Measurements from ENCODE around the gene NTNG2. TPM values are rescaled to one million over a fixed set of nuclear protein-coding genes. Genes with fewer than 3 reads are reported as not detected.

NTNG2 gene
- total RNA-seq, 3 donors from 2014 or later: under 0.01 to 1.9 (median 0.29) TPM

GRCh38 chr9:132160802-132161742, 786 bp upstream of the NTNG2 start:
- no peaks in the 10 kb centered on the region for H3K36me3 ChIP-seq
- H3K27me3 ChIP-seq: peaks cover 11 to 66% of the 10 kb centered on the region in 2 donors
- peaks cover 9 to 13% of the 10 kb centered on the region in 2 donors for H3K4me1 ChIP-seq
- H3K27ac ChIP-seq: no peak overlapping the region
- intact Hi-C loops (cut with DNase I; ENCODE audit: low total_unique reads): no loop called here
- TF ChIP-seq POLR2AphosphoS5 (IDR thresholded peaks at IDR 0.05) (no peak), POLR2A (IDR thresholded peaks at IDR 0.05) (no peak), CTCF (IDR thresholded peaks at IDR 0.05) (no peak)
- H3K9me3 ChIP-seq: no peaks in the 10 kb centered on the region
- DNase-seq (ENCODE audit: low spot score in 2 of 2): no peak
- peak overlapping the region; percentile 60 to 88 (median 70) for H3K4me3 ChIP-seq

GRCh38 chr9:132162764-132163456, 1.1 kb downstream of the NTNG2 start:
- H3K4me1 ChIP-seq: peaks cover 9 to 13% of the 10 kb centered on the region in 2 donors
- intact Hi-C loops (cut with DNase I; ENCODE audit: low total_unique reads): no loop called here
- H3K4me3 ChIP-seq: peak overlapping the region; percentile 60 to 88 (median 70)
- TF ChIP-seq POLR2AphosphoS5 (IDR thresholded peaks at IDR 0.05) (no peak), POLR2A (IDR thresholded peaks at IDR 0.05) (no peak), CTCF (IDR thresholded peaks at IDR 0.05) (no peak)
- no peaks in the 10 kb centered on the region for H3K36me3 ChIP-seq
- H3K27ac ChIP-seq: no peak overlapping the region
- H3K27me3 ChIP-seq: peaks cover 11 to 85% of the 10 kb centered on the region in 2 donors
- no peaks in the 10 kb centered on the region for H3K9me3 ChIP-seq
- DNase-seq (ENCODE audit: low spot score in 2 of 2): no peak

GRCh38 chr9:132163457-132163875, 1.6 kb downstream of the NTNG2 start:
- no peak for DNase-seq (ENCODE audit: low spot score in 2 of 2)
- H3K4me3 ChIP-seq: peak overlapping the region; percentile 60 to 88 (median 70)
- H3K4me1 ChIP-seq: peaks cover 9 to 13% of the 10 kb centered on the region in 2 donors
- intact Hi-C loops (cut with DNase I; ENCODE audit: low total_unique reads): no loop called here
- H3K27ac ChIP-seq: no peak overlapping the region
- no peak for TF ChIP-seq POLR2A (IDR thresholded peaks at IDR 0.05)
- H3K36me3 ChIP-seq: no peaks in the 10 kb centered on the region
- H3K9me3 ChIP-seq: no peaks in the 10 kb centered on the region
- H3K27me3 ChIP-seq: peaks cover 11 to 90% of the 10 kb centered on the region in 2 donors

- TF ChIP-seq CTCF (IDR thresholded peaks at IDR 0.05) (no peak), POLR2A (IDR thresholded peaks at IDR 0.05) (no peak), POLR2AphosphoS5 (IDR thresholded peaks at IDR 0.05) (no peak)
- Histone ChIP-seq H3K4me3 (peak overlapping the region in 2 of 3 donors; percentile 60 to 70), H3K27me3 (peaks cover 11 to 90% of the 10 kb centered on the region in 2 donors), H3K9me3 (no peaks in the 10 kb centered on the region), H3K36me3 (no peaks in the 10 kb centered on the region), H3K27ac (no peak overlapping the region), H3K4me1 (peaks cover 9 to 13% of the 10 kb centered on the region in 2 donors)
- DNase-seq (ENCODE audit: low spot score in 2 of 2): no peak
- intact Hi-C loops (cut with DNase I; ENCODE audit: low total_unique reads): no loop called here
These were observed 2.2 kb downstream of the NTNG2 start for GRCh38 chr9:132163876-132164603.

GRCh38 chr9:132164604-132165362, 2.9 kb downstream of the NTNG2 start:
- Histone ChIP-seq H3K27ac (no peak overlapping the region), H3K27me3 (peaks cover 11 to 90% of the 10 kb centered on the region in 2 donors), H3K9me3 (no peaks in the 10 kb centered on the region), H3K4me1 (peaks cover 9 to 13% of the 10 kb centered on the region in 2 donors), H3K36me3 (no peaks in the 10 kb centered on the region), H3K4me3 (no peak overlapping the region)
- TF ChIP-seq CTCF (IDR thresholded peaks at IDR 0.05) (no peak), POLR2AphosphoS5 (IDR thresholded peaks at IDR 0.05) (peak in 1 of 3 donors; percentile 12), POLR2A (IDR thresholded peaks at IDR 0.05) (no peak)
- intact Hi-C loops (cut with DNase I; ENCODE audit: low total_unique reads): no loop called here
- no peak for DNase-seq (ENCODE audit: low spot score in 2 of 2)
